ENCODE measurements around the gene RBBP7.

RBBP7 gene

DNA sequence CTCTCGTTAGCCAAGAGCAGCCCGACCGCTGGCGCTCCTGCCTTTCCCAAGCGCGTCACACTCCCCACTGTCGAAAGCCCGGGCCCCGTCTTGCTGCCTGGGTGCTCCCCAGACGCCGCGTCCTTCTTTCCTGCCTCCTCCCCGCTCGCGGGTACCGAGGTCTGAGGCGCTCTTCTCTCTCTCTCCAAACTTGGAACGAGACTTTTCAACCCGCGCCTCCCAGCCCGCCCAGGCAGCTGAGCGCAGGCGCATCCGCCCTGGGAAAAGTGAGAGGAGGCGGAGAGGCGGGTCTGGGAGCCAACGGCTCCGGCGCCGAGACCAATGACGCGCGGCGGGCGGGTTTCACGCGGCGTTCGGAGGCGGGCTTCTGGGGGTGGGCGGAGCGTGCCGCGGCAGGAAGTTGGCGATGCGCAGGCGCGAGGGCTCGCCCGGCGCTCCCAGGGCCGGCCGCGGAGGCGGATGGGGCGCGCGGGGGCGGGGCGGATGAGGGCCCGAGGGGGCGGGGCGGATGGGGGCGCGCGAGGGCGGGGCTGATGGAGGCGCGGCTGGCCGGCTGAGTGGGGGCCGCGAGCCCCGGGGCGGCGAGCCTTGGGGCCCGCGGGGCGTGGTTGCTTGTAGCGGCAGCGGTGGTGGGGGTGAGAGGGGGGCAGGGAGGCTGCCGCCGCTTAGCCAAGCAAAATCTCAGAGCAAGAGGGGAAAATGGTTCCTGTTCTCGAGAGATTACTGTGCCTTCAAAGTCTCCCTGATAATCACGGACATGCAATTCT lies at the start of gene RBBP7:
Gene RBBP7, minus strand, starts transcription at position 268 of the 767 bp plus-strand sequence. CDS start 309 bp downstream, outside the sequence.
- peak; percentile 88 for DNase-seq (ENCODE audit: low spot score)

GRCh38 chrX:16918979-16919378 lies 48.8 kb upstream of the RBBP7 start:
- no peak for DNase-seq (ENCODE audit: low spot score)

GRCh38 chrX:16917120-16917519 lies 47.0 kb upstream of the RBBP7 start:
- DNase-seq (ENCODE audit: low spot score), result no peak

DNA sequence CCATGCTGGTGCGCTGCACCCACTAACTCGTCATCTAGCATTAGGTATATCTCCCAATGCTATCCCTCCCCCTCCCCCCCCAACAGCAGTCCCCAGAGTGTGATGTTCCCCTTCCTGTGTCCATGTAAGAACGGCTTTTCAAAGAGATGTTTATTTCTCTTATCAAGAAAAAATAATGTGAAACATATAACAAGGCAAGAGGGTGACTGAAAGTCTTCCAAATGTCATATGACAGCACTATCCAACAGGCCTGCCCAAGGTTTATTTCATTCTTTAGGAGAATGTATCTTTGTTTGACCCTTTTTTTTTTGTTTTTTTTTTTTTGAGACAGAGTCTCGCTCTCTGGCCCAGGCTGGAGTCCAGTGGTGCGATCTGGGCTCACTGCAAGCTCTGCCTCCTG lies 46.4 kb upstream of the RBBP7 start:
- no peak for DNase-seq (ENCODE audit: low spot score)

DNA sequence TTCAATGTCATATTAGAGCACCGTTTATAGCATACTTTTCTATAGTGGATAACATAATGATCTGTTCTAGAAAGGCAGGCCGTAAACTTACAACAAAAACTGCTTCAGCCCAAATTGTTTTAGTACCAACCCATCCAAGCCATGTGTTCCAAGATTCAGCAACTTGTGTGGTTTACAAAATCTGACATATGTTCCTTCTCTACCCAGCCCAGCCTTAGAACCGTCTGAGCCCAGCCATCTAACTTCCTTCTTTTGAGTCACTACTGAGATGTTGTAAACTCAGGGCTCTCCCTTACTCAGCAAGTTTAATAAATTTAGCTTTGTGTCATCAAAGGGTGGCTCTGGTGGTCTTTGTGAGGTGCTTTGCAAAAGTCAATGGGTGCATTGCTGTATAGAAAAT lies 43.9 kb upstream of the RBBP7 start:
- no peak for DNase-seq (ENCODE audit: low spot score)

DNA sequence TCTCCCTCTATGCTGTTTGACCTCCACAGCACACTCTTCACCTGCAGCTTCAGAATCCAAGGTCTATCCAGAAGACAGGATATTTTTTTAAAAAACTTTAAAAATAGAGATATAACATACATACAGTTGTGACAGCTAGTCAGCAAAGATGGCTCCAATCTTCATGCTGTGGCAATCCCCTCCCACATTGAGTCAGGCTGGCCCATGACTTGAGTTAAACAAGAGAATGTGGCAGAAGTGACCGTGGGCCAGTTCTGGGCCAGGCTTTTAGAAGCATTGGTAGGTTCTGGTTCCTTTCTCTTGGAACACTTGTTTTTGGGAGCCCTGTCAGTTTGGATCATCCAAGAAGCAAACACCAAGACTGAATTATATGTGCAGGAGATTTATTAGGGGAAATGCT lies 40.2 kb upstream of the RBBP7 start:
- no peak for DNase-seq (ENCODE audit: low spot score)

DNA sequence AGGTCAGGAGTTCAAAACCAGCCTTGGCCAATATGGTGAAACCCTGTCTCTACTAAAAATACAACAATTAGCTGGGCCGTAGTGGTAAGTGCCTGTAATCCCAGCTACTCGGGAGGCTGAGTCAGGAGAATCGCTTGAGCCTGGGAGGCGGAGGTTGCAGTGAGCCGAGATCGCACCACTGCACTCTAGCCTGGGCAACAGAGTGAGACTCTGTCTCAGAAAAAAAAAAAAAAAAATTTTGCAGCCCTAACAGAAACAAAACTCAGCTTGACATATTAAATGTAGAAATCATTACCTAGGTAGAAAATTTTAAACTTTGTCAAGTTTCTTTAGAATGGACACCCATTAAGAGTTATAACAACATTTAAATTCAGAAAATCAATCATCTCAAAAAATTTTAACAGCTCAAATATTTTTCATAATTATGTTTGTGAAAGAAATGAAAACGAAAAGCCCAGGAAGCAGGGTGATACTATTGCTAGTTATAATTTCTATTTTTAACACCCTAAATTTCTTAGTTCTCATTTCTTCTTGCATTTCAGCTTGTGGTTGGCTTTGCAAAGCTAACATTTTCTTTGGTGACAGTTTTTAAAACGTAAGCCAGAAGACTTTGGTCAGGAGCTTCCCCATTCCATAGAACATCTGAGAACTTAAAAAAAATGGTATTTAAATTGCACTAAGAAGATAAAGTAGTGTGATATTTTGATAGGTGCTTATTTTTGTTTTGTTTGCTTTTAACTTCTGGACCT lies 33.3 kb upstream of the RBBP7 start:
- DNase-seq (ENCODE audit: low spot score), result no peak

DNA sequence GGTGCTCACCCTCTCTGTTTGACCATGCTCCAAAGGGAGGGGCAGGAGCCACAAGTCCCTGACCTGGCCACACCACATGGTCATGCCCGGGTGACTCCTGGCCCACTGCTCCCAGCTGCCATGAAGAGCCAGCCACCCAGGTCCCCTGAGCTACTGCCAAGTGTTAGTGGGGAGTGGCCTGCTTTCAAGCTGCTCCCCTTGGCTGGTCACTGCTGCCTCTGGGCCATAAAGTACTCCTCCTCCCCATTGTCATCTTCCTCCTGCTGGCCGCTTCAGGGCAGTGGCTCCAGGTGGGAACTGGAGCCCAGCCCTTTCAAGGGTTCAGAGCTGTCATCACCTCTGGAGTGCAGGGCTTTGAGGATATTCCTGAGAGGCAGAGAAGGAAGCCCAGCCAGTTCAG lies 27.3 kb upstream of the RBBP7 start:
- DNase-seq (ENCODE audit: low spot score), result no peak

- DNase-seq (ENCODE audit: low spot score), result peak; percentile 84
Measured at GRCh38 chrX:16892504-16893362, 22.6 kb upstream of the RBBP7 start.

- DNase-seq (ENCODE audit: low spot score), result peak; percentile 49
Measured at GRCh38 chrX:16885628-16886027, 15.5 kb upstream of the RBBP7 start.

DNA sequence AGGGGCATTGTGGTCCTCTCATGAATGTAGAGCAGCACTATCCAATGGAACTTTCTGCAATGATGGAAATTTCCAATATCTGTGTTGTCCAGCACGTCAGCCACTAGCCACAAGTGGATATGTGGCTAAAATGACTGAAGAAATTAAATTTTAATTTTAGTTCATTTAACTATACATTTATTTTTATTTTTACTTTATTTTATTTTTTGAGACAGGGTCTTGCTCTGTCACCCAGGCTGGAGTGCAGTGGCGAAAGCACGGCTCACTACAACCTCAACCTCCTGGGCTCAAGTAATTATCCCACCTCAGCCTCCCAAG lies 13.3 kb upstream of the RBBP7 start:
- no peak for DNase-seq (ENCODE audit: low spot score)

GRCh38 chrX:16882702-16883486 lies 12.7 kb upstream of the RBBP7 start:
- peak; percentile 86 for DNase-seq (ENCODE audit: low spot score)

DNA sequence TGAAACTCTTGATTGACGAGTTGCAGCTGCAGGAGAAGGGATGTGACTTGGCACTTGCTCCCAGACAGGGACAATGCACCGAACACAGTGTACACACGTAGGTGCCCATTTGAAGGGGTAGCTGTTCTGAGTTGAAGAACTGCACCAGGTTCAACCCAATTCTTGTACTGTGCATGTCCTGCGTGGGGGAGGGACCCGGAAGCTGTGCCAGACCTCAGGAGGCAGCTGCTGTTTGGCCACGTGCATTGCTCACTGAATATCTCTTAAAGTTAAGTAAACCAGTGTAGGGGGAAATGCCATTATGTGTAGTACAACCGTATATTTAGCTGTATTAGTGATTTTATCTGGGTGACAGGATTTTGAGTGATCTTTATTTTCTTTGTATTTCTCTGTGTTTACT lies 12.0 kb upstream of the RBBP7 start:
- peak; percentile 67 for DNase-seq (ENCODE audit: low spot score)

- DNase-seq (ENCODE audit: low spot score), result no peak
Measured at GRCh38 chrX:16876696-16877095, 6.5 kb upstream of the RBBP7 start.

DNA sequence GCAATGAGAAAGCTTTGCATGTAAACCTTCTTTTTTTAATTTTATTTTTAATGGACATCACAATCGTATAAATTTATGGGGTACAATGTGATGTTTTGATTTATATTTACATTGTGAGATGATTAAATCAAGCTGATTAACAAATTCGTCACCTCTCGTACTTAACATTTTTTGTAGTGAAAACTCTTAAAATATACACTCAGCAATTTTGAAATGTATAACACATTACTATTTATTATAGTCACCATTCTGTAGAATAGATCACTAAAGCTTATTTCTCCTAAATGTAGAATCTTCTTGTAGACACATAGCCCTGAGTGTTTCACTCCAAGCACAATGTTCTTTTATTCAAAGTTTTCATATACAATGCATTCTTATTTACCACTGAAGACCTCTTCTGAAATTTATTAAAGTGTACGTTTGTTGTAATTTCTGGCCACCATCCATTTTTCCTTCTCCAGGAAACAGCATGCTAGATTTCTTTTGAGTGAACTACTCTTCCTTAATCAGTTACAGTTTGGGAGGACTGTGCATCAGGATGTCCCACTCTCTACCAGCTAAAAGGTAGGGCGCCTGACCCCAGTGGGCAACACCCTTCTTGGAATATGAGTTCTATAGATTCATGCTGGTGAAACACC lies 4.4 kb upstream of the RBBP7 start:
- no peak for DNase-seq (ENCODE audit: low spot score)

DNA sequence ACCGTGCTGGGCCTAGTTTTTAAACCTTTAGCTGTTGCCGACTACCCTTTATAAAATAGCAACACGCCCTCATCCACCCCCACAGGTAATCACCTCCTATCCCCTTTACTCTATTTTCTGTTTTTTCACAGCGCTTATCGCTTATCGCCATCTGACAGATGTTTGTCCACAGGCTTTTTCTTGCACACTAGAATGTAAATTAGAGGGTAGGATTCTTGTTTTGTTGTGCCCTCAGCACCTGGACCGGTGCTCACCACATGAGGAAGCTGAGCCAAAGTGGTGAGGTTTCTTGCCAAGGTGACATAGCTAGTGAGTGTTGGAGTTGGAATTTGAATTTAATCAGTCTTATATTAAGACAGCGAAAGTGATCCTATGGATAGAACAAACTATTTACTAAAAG lies 2.9 kb upstream of the RBBP7 start:
- peak; percentile 75 for DNase-seq (ENCODE audit: low spot score)

- peak; percentile 38 for DNase-seq (ENCODE audit: low spot score)
Measured at GRCh38 chrX:16870862-16871815, 977 bp upstream of the RBBP7 start.

GRCh38 chrX:16869393-16870094 lies 618 bp downstream of the RBBP7 start:
- DNase-seq (ENCODE audit: low spot score), result peak; percentile 48

DNA sequence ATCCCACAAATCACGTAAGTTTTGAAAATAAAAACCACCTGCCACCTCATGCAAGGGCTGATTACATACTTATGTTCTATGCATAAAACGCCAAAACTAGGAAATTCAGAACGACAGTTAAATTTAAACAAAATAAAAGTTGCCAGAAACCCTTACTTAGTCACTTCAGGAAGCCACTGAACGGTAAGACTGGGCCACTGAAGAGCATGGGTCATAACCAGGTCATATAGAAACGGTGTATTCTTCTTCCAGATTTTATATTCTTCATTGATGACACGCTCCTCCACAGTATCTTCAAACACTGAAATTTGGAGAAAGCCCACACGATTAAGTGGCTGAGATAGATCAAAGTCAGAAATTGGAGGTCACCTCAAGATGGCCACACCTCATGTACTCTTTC lies 1.2 kb downstream of the RBBP7 start:
- no peak for DNase-seq (ENCODE audit: low spot score)

- DNase-seq (ENCODE audit: low spot score), result no peak
Measured at GRCh38 chrX:16867947-16868346, 2.2 kb downstream of the RBBP7 start.

Data from NAMALWA (cell line).